Gastrocnemius medialis (tissue), 4 donors: ENCODE results near the gene GEN1.

Experiments
- POLR2A ChIP-seq, 2 donors: fragments of 450-650 bp; IDR thresholded peaks; one replicate each; pipeline ENCODE4 v1.6.1; 2017; ENCODE audit warnings: antibody characterized with exemption in 2 of 2, mild to moderate bottlenecking in 2 of 2, moderate library complexity in 2 of 2
- TF ChIP-seq, protein P1 (sequence below), 5 experiments: fragments of 450-650 bp in 3 of 5; fragments of 200-600 bp in 2 of 5; sonication (generic) in 2 of 5; IDR thresholded peaks in 4 of 5; conservative IDR thresholded peaks in 1 of 5; 1 replicate in 4 of 5; 2 replicates in 1 of 5; pipeline ENCODE4 v1.5.1; 2016 to 2019; ENCODE audit warnings: antibody characterized with exemption in 5 of 5, mild to moderate bottlenecking in 3 of 5, moderate library complexity in 3 of 5

DNA sequence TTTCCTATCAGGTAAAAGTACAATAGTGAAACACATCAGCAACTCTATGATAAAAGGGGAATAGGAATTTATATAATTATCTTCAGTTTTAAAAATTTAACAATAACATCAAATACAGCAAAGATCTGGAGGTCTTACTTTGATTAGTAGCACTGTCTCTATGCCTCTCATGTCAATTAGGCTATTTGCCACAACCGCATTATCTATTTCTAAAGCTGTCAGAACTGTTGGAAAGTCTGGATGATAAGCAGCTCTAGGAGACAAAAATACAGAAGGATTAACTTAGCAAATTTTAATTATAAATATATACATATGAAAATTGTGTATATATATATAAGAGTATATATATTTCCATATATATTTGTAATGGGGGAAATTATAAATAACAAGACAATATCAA lies 45.4 kb upstream of the GEN1 start:
- TF ChIP-seq POLR2A (IDR thresholded peaks at IDR 0.05): no peak
- TF ChIP-seq, protein P1, sequence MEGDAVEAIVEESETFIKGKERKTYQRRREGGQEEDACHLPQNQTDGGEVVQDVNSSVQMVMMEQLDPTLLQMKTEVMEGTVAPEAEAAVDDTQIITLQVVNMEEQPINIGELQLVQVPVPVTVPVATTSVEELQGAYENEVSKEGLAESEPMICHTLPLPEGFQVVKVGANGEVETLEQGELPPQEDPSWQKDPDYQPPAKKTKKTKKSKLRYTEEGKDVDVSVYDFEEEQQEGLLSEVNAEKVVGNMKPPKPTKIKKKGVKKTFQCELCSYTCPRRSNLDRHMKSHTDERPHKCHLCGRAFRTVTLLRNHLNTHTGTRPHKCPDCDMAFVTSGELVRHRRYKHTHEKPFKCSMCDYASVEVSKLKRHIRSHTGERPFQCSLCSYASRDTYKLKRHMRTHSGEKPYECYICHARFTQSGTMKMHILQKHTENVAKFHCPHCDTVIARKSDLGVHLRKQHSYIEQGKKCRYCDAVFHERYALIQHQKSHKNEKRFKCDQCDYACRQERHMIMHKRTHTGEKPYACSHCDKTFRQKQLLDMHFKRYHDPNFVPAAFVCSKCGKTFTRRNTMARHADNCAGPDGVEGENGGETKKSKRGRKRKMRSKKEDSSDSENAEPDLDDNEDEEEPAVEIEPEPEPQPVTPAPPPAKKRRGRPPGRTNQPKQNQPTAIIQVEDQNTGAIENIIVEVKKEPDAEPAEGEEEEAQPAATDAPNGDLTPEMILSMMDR (IDR thresholded peaks at IDR 0.05 in 4 of 5, conservative IDR thresholded peaks at IDR 0.05 in 1 of 5): no peak
